ENCODE data around the gene IFT27.

IFT27 gene

GRCh38 chr22:36811094-36811800 is 35.3 kb upstream of the IFT27 start:
- no peak for DNase-seq (ENCODE audit: low read depth in 1 of 2, low spot score in 1 of 2)
- H3K4me3 ChIP-seq (replicated peaks; ENCODE audit: insufficient read depth, low read length), result no peak overlapping the region
- H3K27me3 ChIP-seq (ENCODE audit: insufficient read depth, poor library complexity, severe bottlenecking), result peaks cover 24% of the 10 kb centered on the region
- TF ChIP-seq SPI1 (IDR thresholded peaks at IDR 0.05; ENCODE audit: borderline replicate concordance, low read depth), result no peak
- TF ChIP-seq GABPA (IDR thresholded peaks at IDR 0.05; ENCODE audit: low read depth), result no peak
- no peak for TF ChIP-seq REST (IDR thresholded peaks at IDR 0.05; ENCODE audit: insufficient replicate concordance, low read depth)
- no peak for TF ChIP-seq CTCF (IDR thresholded peaks at IDR 0.05; ENCODE audit: insufficient read depth, low read length)
- no peak for TF ChIP-seq POLR2AphosphoS5 (IDR thresholded peaks at IDR 0.05; ENCODE audit: low read depth)
- no peak overlapping the region for H3K27ac ChIP-seq (replicated peaks)

- DNase-seq (ENCODE audit: low read depth in 1 of 2, low spot score in 1 of 2), result no peak
- Histone ChIP-seq H3K4me3 (replicated peaks; ENCODE audit: insufficient read depth, low read length) (no peak overlapping the region), H3K27ac (replicated peaks) (no peak overlapping the region), H3K27me3 (ENCODE audit: insufficient read depth, poor library complexity, severe bottlenecking) (peaks cover 10% of the 10 kb centered on the region)
- no peak for TF ChIP-seq CTCF (IDR thresholded peaks at IDR 0.05; ENCODE audit: insufficient read depth, low read length)
- TF ChIP-seq POLR2AphosphoS5 (IDR thresholded peaks at IDR 0.05; ENCODE audit: low read depth), result no peak
- no peak for TF ChIP-seq GABPA (IDR thresholded peaks at IDR 0.05; ENCODE audit: low read depth)
- no peak for TF ChIP-seq REST (IDR thresholded peaks at IDR 0.05; ENCODE audit: insufficient replicate concordance, low read depth)
- TF ChIP-seq SPI1 (IDR thresholded peaks at IDR 0.05; ENCODE audit: borderline replicate concordance, low read depth), result no peak
Measured at GRCh38 chr22:36809351-36809750, 33.4 kb upstream of the IFT27 start.

GRCh38 chr22:36808721-36809344 is 32.9 kb upstream of the IFT27 start:
- Histone ChIP-seq H3K27me3 (ENCODE audit: insufficient read depth, poor library complexity, severe bottlenecking) (peaks cover 7% of the 10 kb centered on the region), H3K4me3 (replicated peaks; ENCODE audit: insufficient read depth, low read length) (no peak overlapping the region), H3K27ac (replicated peaks) (no peak overlapping the region)
- DNase-seq (ENCODE audit: low read depth in 1 of 2, low spot score in 1 of 2), result no peak
- TF ChIP-seq GABPA (IDR thresholded peaks at IDR 0.05; ENCODE audit: low read depth), result no peak
- TF ChIP-seq REST (IDR thresholded peaks at IDR 0.05; ENCODE audit: insufficient replicate concordance, low read depth), result no peak
- TF ChIP-seq SPI1 (IDR thresholded peaks at IDR 0.05; ENCODE audit: borderline replicate concordance, low read depth), result no peak
- TF ChIP-seq POLR2AphosphoS5 (IDR thresholded peaks at IDR 0.05; ENCODE audit: low read depth), result no peak

All from HL-60 (cell line).